ENCODE data around the gene ADCY9.

DNA sequence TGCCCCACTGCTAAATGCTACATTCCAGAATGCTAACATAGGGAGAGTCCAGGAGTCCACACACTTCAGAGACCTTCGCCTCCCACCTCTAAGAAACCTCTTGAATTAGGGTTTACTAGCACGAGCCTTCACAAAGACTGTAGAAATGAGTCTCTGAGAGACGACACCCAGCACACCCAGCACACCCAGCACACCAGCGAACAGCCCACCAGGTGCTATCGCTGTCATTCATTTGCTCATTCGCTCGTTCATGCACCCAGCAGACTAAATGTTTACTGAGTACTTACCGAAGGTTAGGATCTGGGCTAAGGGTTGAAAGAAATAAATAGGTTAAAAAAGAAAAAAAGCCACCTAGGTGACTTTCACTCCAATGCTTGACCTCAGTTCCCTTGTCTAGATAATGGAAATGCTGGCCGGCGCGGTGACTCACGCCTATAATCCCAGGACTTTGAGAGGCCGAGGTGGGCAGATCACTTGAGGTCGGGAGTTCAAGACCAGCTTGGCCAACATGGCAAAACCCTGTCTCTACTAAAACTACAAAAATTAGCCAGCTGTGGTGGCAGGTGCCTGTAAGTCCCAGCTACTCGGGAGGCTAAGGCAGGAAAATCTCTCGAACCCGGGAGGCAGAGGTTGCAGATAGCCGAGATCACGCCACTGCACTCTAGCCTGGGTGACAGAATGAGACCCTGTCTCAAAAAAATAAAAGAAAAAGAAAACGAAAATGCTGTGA lies 100.8 kb downstream of the ADCY9 start:
- TF ChIP-seq CTCF (IDR thresholded peaks at IDR 0.05; ENCODE audit: low read depth, low read length, poor library complexity, severe bottlenecking), result no peak
- no peak for TF ChIP-seq EZH2phosphoT487 (IDR thresholded peaks at IDR 0.05; ENCODE audit: borderline replicate concordance, low read length)

Data from DOHH2 (cell line).